Natural killer cell (primary cell): ENCODE data around the gene CCDC112. TPM values are rescaled to one million over a fixed set of nuclear protein-coding genes. Genes with fewer than 3 reads are reported as not detected.

Source experiments
- ATAC-seq, 3 donors: fragments of 150-1000 bp in 2 of 3; fragments of 200-7000 bp in 1 of 3; cut with Tn5 transposase; 1 replicate in 1 of 3; 2 replicates in 2 of 3; pipeline ENCODE4 v1.10.0; 2021; ENCODE audit warnings: mild to moderate bottlenecking in 2 of 3, moderate library complexity in 2 of 3
- DNase-seq, 2 donors: peaks; one replicate each; pipeline versions ENCODE4 v3.0.0 to v3.0.0-alpha.2; 2013 to 2021; ENCODE audit warnings: mixed read lengths in 1 of 2
- H3K27ac ChIP-seq: one replicate; pipeline ENCODE4 v1.5.1; 2013; ENCODE audit warnings: mild to moderate bottlenecking, low read length
- H3K27me3 ChIP-seq: one replicate; pipeline ENCODE4 v1.6.1; 2013; ENCODE audit warnings: low read length; ENCODE audit not compliant: control insufficient read depth, insufficient read depth
- H3K36me3 ChIP-seq: one replicate; pipeline ENCODE4 v1.6.1; 2013; ENCODE audit warnings: low read length; ENCODE audit not compliant: control insufficient read depth, insufficient read depth
- H3K4me1 ChIP-seq: one replicate; pipeline ENCODE4 v1.6.1; 2013; ENCODE audit warnings: low read length; ENCODE audit not compliant: control insufficient read depth, insufficient read depth
- H3K4me3 ChIP-seq: one replicate; pipeline ENCODE4 v1.5.1; 2013; ENCODE audit warnings: low read length
- H3K9me3 ChIP-seq: one replicate; pipeline ENCODE4 v1.6.1; 2013; ENCODE audit warnings: low read length; ENCODE audit not compliant: control insufficient read depth, insufficient read depth
- H3K27ac Mint-ChIP-seq, 2 donors: one replicate each; pipeline ENCODE4 v1.8.0; 2022; ENCODE audit warnings: mild to moderate bottlenecking in 2 of 2, mixed read lengths in 2 of 2, moderate library complexity in 1 of 2
- H3K27me3 Mint-ChIP-seq, 2 donors: one replicate each; pipeline ENCODE4 v1.8.0; 2022; ENCODE audit warnings: low read depth in 2 of 2, mixed read lengths in 2 of 2
- H3K36me3 Mint-ChIP-seq: one replicate; pipeline ENCODE4 v1.8.0; 2022; ENCODE audit warnings: mixed read lengths
- H3K4me1 Mint-ChIP-seq, 2 donors: one replicate each; pipeline ENCODE4 v1.8.0; 2022; ENCODE audit warnings: mixed read lengths in 2 of 2
- H3K4me3 Mint-ChIP-seq: one replicate; pipeline ENCODE4 v1.8.0; 2022; ENCODE audit warnings: mild to moderate bottlenecking, moderate library complexity, mixed read lengths
- H3K9me3 Mint-ChIP-seq, 2 donors: one replicate each; pipeline ENCODE4 v1.8.0; 2022; ENCODE audit warnings: mixed read lengths in 2 of 2
- WGBS: methylation state at CpG from one replicate; pipeline ENCODE4 v1.1.7; 2013; ENCODE audit warnings: missing lambda C conversion rate; ENCODE audit not compliant: insufficient coverage; 5-methylcytosine and 5-hydroxymethylcytosine counted together
- intact Hi-C: fragments of 100-400 bp; cut with micrococcal nuclease; formaldehyde crosslinking; loops from one replicate; pipeline ENCODE4 v1.14.2; 2022
- total RNA-seq, 4 donors: library from RNA; stranded (reverse); fragments of 120-200 nt in 1 of 4; gene quantifications; one replicate each; pipeline versions ENCODE4 v1.2.3 to v1.2.4, GENCODE V29; 2013 to 2022
- TF ChIP-seq, protein P1 (sequence below): fragments of 200-600 bp; IDR thresholded peaks from one replicate; pipeline ENCODE4 v1.8.0; 2022; ENCODE audit warnings: antibody characterized with exemption

The CCDC112 gene
- total RNA-seq, 3 donors from 2014 or later (not counting 1 experiment from before 2014, with no cell fraction given), result 2.5 to 3.7 (median 3.1) TPM

DNA sequence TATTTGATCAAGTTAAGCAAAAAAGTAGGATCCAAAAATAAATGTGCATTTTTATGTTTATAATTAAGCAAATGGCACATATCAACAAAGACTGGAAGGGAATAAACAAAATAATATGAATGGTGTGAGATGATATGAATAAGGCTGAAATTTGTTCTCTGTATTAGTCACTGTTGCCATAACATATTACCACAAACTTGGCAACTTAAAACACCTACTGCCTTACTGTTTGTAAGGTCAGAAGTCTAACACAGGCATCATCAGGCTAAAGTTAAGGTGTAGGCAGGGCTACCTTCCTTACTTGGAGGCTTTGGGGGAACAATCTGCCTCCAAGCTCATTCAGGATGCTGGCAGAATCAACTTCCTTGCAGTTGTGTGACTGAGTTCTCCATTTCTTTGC, 53.0 kb downstream of the CCDC112 start:
- no peaks in the 10 kb centered on the region for H3K36me3 Mint-ChIP-seq
- no peak overlapping the region for H3K4me3 Mint-ChIP-seq
- DNase-seq, result no peak
- TF ChIP-seq, protein P1, sequence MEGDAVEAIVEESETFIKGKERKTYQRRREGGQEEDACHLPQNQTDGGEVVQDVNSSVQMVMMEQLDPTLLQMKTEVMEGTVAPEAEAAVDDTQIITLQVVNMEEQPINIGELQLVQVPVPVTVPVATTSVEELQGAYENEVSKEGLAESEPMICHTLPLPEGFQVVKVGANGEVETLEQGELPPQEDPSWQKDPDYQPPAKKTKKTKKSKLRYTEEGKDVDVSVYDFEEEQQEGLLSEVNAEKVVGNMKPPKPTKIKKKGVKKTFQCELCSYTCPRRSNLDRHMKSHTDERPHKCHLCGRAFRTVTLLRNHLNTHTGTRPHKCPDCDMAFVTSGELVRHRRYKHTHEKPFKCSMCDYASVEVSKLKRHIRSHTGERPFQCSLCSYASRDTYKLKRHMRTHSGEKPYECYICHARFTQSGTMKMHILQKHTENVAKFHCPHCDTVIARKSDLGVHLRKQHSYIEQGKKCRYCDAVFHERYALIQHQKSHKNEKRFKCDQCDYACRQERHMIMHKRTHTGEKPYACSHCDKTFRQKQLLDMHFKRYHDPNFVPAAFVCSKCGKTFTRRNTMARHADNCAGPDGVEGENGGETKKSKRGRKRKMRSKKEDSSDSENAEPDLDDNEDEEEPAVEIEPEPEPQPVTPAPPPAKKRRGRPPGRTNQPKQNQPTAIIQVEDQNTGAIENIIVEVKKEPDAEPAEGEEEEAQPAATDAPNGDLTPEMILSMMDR, result no peak
- no peaks in the 10 kb centered on the region for H3K27me3 Mint-ChIP-seq
- H3K9me3 Mint-ChIP-seq, result no peaks in the 10 kb centered on the region
- H3K4me1 Mint-ChIP-seq, result peaks cover 15 to 22% of the 10 kb centered on the region in 2 donors
- peak in 1 of 3 donors; percentile 21 for ATAC-seq
- H3K9me3 ChIP-seq, result no peaks in the 10 kb centered on the region
- no peak overlapping the region for H3K27ac Mint-ChIP-seq
- H3K4me1 ChIP-seq, result no peaks in the 10 kb centered on the region
- H3K4me3 ChIP-seq, result no peak overlapping the region
- no peak overlapping the region for H3K27ac ChIP-seq
- H3K27me3 ChIP-seq, result no peaks in the 10 kb centered on the region
- peaks cover 35% of the 10 kb centered on the region for H3K36me3 ChIP-seq
- intact Hi-C loops, result no loop called here

- Mint-ChIP-seq H3K4me1 (peaks cover 15 to 22% of the 10 kb centered on the region in 2 donors), H3K27ac (no peak overlapping the region), H3K36me3 (peaks cover 6% of the 10 kb centered on the region), H3K27me3 (no peaks in the 10 kb centered on the region), H3K9me3 (no peaks in the 10 kb centered on the region), H3K4me3 (no peak overlapping the region)
- H3K4me1 ChIP-seq, result no peaks in the 10 kb centered on the region
- ATAC-seq (no peak), DNase-seq (no peak)
- no CpG with 5 or more reads among the region's 4 CpGs for WGBS
- H3K27ac ChIP-seq, result no peak overlapping the region
- H3K9me3 ChIP-seq, result no peaks in the 10 kb centered on the region
- no peak overlapping the region for H3K4me3 ChIP-seq
- H3K27me3 ChIP-seq, result no peaks in the 10 kb centered on the region
- H3K36me3 ChIP-seq, result peaks cover 37% of the 10 kb centered on the region
- TF ChIP-seq, protein P1, result no peak
- intact Hi-C loops, result no loop called here
These were observed 54.4 kb downstream of the CCDC112 start for GRCh38 chr5:115241881-115242642.

DNA sequence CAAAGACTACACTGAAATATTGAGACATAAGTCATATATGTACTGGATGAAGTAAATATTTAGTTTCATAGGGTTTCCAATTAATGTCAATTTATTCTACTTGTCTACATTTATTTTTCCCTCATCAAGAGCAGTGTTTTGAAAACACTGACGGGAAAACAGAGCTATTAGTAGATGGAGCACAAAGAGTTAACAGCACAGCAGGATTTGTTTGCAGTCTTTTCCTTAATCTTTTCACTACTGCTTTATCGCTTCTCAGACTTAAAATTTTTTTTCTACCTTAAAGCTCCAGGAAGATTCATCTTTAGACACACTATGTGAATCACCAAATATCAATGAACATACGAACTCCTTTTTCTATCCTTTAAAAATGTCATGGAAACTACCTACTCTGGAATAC, 59.4 kb downstream of the CCDC112 start:
- Mint-ChIP-seq H3K27me3 (no peaks in the 10 kb centered on the region), H3K27ac (no peak overlapping the region), H3K4me1 (peaks cover 7 to 17% of the 10 kb centered on the region in 2 donors), H3K36me3 (peaks cover 19% of the 10 kb centered on the region), H3K9me3 (no peaks in the 10 kb centered on the region), H3K4me3 (no peak overlapping the region)
- H3K36me3 ChIP-seq, result peaks cover 57% of the 10 kb centered on the region
- 98% methylated on average over 3 of the region's 3 CpGs for WGBS
- ATAC-seq, result no peak
- no peaks in the 10 kb centered on the region for H3K9me3 ChIP-seq
- H3K27ac ChIP-seq, result no peak overlapping the region
- H3K27me3 ChIP-seq, result no peaks in the 10 kb centered on the region
- intact Hi-C loops, result no loop called here
- no peak overlapping the region for H3K4me3 ChIP-seq
- TF ChIP-seq, protein P1, result no peak
- no peak for DNase-seq
- H3K4me1 ChIP-seq, result no peaks in the 10 kb centered on the region

DNA sequence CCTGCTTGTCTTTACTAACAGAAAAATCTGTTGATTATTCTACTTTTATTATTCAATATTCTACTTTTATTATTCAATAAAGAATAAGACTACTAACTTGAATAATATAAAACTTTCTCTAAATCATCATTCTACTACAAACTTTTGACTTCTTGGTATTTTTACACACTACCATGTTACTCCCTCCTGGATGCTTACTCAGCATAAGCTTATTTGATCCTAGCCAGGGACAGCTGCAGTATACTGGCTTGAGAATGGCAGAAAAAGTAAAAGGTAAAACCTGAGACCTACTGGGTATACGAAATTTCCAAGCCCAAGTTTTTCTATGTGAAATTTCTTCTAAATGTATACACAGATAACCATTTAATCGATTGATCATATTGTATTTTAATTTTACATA, 59.9 kb downstream of the CCDC112 start:
- Histone ChIP-seq H3K9me3 (no peaks in the 10 kb centered on the region), H3K4me3 (no peak overlapping the region), H3K27me3 (no peaks in the 10 kb centered on the region), H3K36me3 (peaks cover 58% of the 10 kb centered on the region), H3K27ac (no peak overlapping the region), H3K4me1 (no peaks in the 10 kb centered on the region)
- intact Hi-C loops, result no loop called here
- Mint-ChIP-seq H3K4me3 (no peak overlapping the region), H3K27ac (no peak overlapping the region), H3K9me3 (no peaks in the 10 kb centered on the region), H3K27me3 (no peaks in the 10 kb centered on the region), H3K4me1 (peaks cover 7 to 17% of the 10 kb centered on the region in 2 donors), H3K36me3 (peaks cover 24% of the 10 kb centered on the region)
- DNase-seq (no peak), ATAC-seq (no peak)
- no CpG with 5 or more reads among the region's 2 CpGs for WGBS
- TF ChIP-seq, protein P1, result no peak
